Prostate gland (tissue), 2 donors: ENCODE data around the gene LSAMP. TPM values are rescaled to one million over a fixed set of nuclear protein-coding genes. Genes with fewer than 3 reads are reported as not detected.

Source experiments
- DNase-seq: peaks from one replicate; pipeline ENCODE4 v3.0.0-alpha.2; 2019; ENCODE audit warnings: low spot score
- H3K27ac ChIP-seq, 2 donors: fragments of 200-600 bp; sonication (generic); 2 replicates each; pipeline ENCODE4 v1.5.1; 2017 to 2019
- H3K27me3 ChIP-seq: fragments of 200-600 bp; sonication (generic); replicated peaks from 2 replicates; pipeline ENCODE4 v1.5.1; 2019; ENCODE audit not compliant: insufficient read depth
- H3K36me3 ChIP-seq, 2 donors: fragments of 200-600 bp; sonication (generic); 1 replicate in 1 of 2; 2 replicates in 1 of 2; pipeline versions ENCODE4 v1.5.1 to v1.8.1; 2017 to 2019
- H3K4me1 ChIP-seq: fragments of 200-600 bp; sonication (generic); replicated peaks from 2 replicates; pipeline ENCODE4 v1.5.1; 2019
- H3K4me3 ChIP-seq, 2 donors: fragments of 200-600 bp; sonication (generic); 2 replicates each; pipeline ENCODE4 v1.5.1; 2017 to 2019
- H3K9me3 ChIP-seq: fragments of 200-600 bp; sonication (generic); 2 replicates; pipeline ENCODE4 v1.5.1; 2017
- POLR2A ChIP-seq: fragments of 450-650 bp; IDR thresholded peaks from one replicate; pipeline ENCODE4 v1.6.1; 2016; ENCODE audit warnings: antibody characterized with exemption, mild to moderate bottlenecking
- POLR2AphosphoS5 ChIP-seq: sonication (generic); formaldehyde crosslinking; IDR thresholded peaks from one replicate; pipeline ENCODE4 v1.6.1; 2017; ENCODE audit warnings: antibody characterized with exemption
- WGBS: methylation state at CpG from one replicate; pipeline ENCODE4 v1.1.5; 2018; 5-methylcytosine and 5-hydroxymethylcytosine counted together
- intact Hi-C: fragments of 100-400 bp; cut with DNase I; formaldehyde crosslinking; loops from one replicate; pipeline ENCODE4 v1.14.2; 2022
- total RNA-seq, 2 donors: library from RNA; depleted of rRNA; stranded (reverse); fragments of >200 nt; gene quantifications; one replicate each; pipeline ENCODE4 v1.1.0, GENCODE V29; 2016
- TF ChIP-seq, protein P1 (sequence below), 4 experiments: fragments of 200-600 bp in 2 of 4; fragments of 450-650 bp in 2 of 4; sonication (generic) in 2 of 4; IDR thresholded peaks; 1 replicate in 3 of 4; 2 replicates in 1 of 4; pipeline ENCODE4 v1.5.1; 2016 to 2019; ENCODE audit warnings: antibody characterized with exemption in 4 of 4, mild to moderate bottlenecking in 2 of 4, moderate library complexity in 2 of 4

Gene LSAMP
- total RNA-seq, 2 donors from 2014 or later, result 15.4 to 38.0 TPM

DNA sequence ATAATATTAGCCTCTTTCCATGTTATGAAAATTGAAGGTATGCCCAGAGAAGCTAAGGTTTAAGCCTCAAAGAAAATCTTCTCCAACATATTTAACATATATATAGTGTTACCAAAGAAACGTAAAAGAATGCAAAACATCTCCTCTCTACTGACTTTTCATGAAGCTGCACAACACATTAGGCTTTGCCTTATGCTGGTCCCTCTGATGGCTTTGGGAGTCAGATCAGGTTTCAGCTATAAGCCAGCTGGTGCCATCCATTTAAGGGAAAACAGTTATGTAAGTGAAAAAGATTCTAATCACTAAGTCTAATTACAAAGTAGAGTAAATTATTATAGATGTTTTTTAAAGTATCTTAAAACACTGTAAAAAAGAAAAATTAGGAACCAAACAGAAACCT, 410.5 kb downstream of the LSAMP start:
- Histone ChIP-seq H3K27me3 (no peaks in the 10 kb centered on the region), H3K36me3 (no peaks in the 10 kb centered on the region), H3K4me3 (no peak overlapping the region), H3K27ac (no peak overlapping the region), H3K4me1 (no peaks in the 10 kb centered on the region), H3K9me3 (no peaks in the 10 kb centered on the region)
- DNase-seq, result no peak
- TF ChIP-seq POLR2AphosphoS5 (no peak), POLR2A (no peak)
- intact Hi-C loops, result no loop called here
- 28% methylated on average over 1 of the region's 1 CpG for WGBS

DNA sequence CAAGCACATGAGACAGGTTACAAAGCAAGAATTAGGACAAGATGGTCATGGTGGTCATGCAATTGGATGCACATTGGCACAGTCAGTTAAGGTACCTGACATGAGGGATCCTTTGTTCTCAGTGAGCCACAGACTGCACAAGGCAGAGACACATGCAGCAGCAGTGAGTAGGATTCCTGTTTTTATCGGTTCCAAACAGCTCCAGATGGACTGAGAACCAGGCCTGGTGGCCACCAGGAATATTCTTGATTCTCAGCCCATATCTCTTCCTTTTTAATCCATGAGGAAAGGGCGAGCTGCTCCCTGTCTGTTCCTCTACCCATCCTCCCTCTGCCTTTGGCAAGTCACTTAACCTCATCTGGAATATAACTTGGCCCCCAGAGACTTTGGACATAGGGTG, 411.2 kb downstream of the LSAMP start:
- Histone ChIP-seq H3K36me3 (no peaks in the 10 kb centered on the region), H3K4me1 (no peaks in the 10 kb centered on the region), H3K9me3 (no peaks in the 10 kb centered on the region), H3K27me3 (no peaks in the 10 kb centered on the region), H3K4me3 (no peak overlapping the region), H3K27ac (no peak overlapping the region)
- TF ChIP-seq POLR2AphosphoS5 (no peak), POLR2A (no peak)
- TF ChIP-seq, protein P1, sequence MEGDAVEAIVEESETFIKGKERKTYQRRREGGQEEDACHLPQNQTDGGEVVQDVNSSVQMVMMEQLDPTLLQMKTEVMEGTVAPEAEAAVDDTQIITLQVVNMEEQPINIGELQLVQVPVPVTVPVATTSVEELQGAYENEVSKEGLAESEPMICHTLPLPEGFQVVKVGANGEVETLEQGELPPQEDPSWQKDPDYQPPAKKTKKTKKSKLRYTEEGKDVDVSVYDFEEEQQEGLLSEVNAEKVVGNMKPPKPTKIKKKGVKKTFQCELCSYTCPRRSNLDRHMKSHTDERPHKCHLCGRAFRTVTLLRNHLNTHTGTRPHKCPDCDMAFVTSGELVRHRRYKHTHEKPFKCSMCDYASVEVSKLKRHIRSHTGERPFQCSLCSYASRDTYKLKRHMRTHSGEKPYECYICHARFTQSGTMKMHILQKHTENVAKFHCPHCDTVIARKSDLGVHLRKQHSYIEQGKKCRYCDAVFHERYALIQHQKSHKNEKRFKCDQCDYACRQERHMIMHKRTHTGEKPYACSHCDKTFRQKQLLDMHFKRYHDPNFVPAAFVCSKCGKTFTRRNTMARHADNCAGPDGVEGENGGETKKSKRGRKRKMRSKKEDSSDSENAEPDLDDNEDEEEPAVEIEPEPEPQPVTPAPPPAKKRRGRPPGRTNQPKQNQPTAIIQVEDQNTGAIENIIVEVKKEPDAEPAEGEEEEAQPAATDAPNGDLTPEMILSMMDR (IDR thresholded peaks at IDR 0.05), result no peak
- 92% methylated on average over 2 of the region's 2 CpGs for whole genome bisulfite sequencing
- no peak for DNase-seq
- intact Hi-C loops, result no loop called here

DNA sequence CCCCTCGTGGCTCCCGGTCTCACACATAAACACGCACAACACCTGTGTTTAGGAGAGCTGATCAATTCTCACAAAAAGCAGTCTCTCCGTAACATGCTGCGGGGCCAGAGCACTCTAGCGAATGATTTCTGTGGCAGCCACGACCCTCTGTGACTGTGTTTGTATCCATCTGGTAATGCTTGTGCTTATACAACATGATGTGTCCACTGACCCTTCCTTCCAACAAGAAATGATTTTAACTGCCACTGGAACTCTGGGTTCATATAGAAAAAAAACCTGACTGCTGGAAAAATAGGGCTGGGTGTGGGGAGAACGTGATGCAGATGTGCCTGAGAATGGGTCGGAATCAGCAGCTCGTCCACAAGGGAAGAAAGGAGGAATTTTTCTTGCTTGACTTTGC, 411.8 kb downstream of the LSAMP start:
- Histone ChIP-seq H3K27ac (no peak overlapping the region), H3K4me1 (no peaks in the 10 kb centered on the region), H3K36me3 (no peaks in the 10 kb centered on the region), H3K27me3 (no peaks in the 10 kb centered on the region), H3K4me3 (no peak overlapping the region), H3K9me3 (no peaks in the 10 kb centered on the region)
- TF ChIP-seq POLR2AphosphoS5, result no peak
- intact Hi-C loops, result no loop called here
- WGBS, result 90% methylated on average over 10 of the region's 10 CpGs
- DNase-seq, result no peak

DNA sequence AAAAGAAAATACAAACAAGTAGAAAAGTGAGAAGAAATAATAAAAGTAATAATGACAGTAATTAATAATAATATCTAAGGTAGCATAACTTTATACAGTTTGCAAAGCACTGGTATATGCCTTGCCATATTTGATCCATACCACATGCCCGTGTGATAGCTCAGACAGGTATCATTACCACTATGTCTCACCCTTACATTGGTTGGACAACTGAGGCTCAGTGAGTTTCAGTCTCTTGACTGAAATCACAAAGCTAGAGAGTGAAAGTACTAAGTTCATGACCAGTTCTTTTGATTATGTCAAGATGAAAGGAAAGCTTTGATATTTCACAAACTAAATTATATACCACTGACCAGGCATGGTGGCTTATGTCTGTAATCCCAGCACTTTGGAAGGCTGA, 413.1 kb downstream of the LSAMP start:
- no peak for TF ChIP-seq POLR2AphosphoS5
- TF ChIP-seq, protein P1 (IDR thresholded peaks at IDR 0.05), result no peak
- TF ChIP-seq POLR2A, result no peak
- no peak for DNase-seq
- H3K9me3 ChIP-seq, result no peaks in the 10 kb centered on the region

GRCh38 chr3:116030131-116030850, 415.0 kb downstream of the LSAMP start:
- Histone ChIP-seq H3K27me3 (no peaks in the 10 kb centered on the region), H3K4me1 (no peaks in the 10 kb centered on the region), H3K36me3 (no peaks in the 10 kb centered on the region), H3K27ac (no peak overlapping the region), H3K9me3 (no peaks in the 10 kb centered on the region), H3K4me3 (no peak overlapping the region)
- TF ChIP-seq, protein P1 (IDR thresholded peaks at IDR 0.05), result no peak
- intact Hi-C loops, result no loop called here
- WGBS, result 91% methylated on average over 5 of the region's 5 CpGs
- no peak for DNase-seq

More for the DNA sequence above, 413.1 kb downstream of the LSAMP start:
- Histone ChIP-seq H3K4me3 (no peak overlapping the region), H3K27me3 (no peaks in the 10 kb centered on the region), H3K4me1 (no peaks in the 10 kb centered on the region), H3K27ac (no peak overlapping the region), H3K36me3 (no peaks in the 10 kb centered on the region)
- WGBS, result 97% methylated on average over 1 of the region's 1 CpG
- intact Hi-C loops, result no loop called here

DNA sequence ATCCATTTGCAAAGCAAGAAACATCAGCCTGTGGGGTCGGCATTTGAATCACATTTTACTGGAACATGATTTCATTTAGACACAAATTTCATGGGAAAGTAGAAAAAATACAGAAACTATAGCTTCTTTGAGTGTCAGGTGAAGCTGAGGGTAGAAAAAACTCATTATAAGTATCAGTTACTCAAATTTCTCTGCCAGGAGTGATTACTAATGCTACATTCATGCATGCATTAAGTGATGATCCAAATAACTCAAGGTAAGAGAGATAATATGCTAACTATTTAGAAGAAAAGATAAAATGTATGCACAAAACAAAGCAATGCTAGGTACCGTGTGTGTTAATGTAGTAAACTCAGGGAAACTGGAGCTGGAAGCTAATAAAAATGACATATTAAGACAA, 416.0 kb downstream of the LSAMP start:
- Histone ChIP-seq H3K4me3 (no peak overlapping the region), H3K9me3 (no peaks in the 10 kb centered on the region), H3K36me3 (no peaks in the 10 kb centered on the region), H3K27ac (no peak overlapping the region), H3K4me1 (no peaks in the 10 kb centered on the region), H3K27me3 (no peaks in the 10 kb centered on the region)
- intact Hi-C loops, result no loop called here
- no peak for DNase-seq
- TF ChIP-seq, protein P1 (IDR thresholded peaks at IDR 0.05), result no peak
- TF ChIP-seq POLR2A (no peak), POLR2AphosphoS5 (no peak)
- WGBS, result 53% methylated on average over 2 of the region's 2 CpGs
